GM12878 (cell line): Measurements from ENCODE around the gene PSAT1.

Source experiments
- CTCF ChIP-seq, 3 experiments: IDR thresholded peaks in 2 of 3; conservative IDR thresholded peaks in 1 of 3; 2 replicates each; pipeline ENCODE4 v1.5.1; 2011; ENCODE audit warnings: low read depth in 3 of 3, low read length in 3 of 3, mild to moderate bottlenecking in 3 of 3, control low read depth in 2 of 3, moderate library complexity in 2 of 3, inconsistent platforms in 1 of 3, mixed read lengths in 1 of 3; ENCODE audit not compliant: control insufficient read depth in 2 of 3, insufficient read depth in 1 of 3; ENCODE audit errors: extremely low read depth in 1 of 3
- FOXK2 ChIP-seq: fragments of 450-650 bp; IDR thresholded peaks from 2 replicates; pipeline ENCODE4 v1.6.1; 2017; ENCODE audit warnings: mild to moderate bottlenecking, moderate library complexity
- NFYA ChIP-seq: IDR thresholded peaks from 2 replicates; pipeline ENCODE4 v1.6.1; 2011; ENCODE audit warnings: low read depth, mild to moderate bottlenecking, low read length, improper control_type of control experiment, borderline replicate concordance
- SP1 ChIP-seq: IDR thresholded peaks from one replicate; pipeline ENCODE4 v1.6.1; 2011; ENCODE audit warnings: low read depth, low read length
- SUZ12 ChIP-seq: fragments of 200-600 bp; sonication (generic); IDR thresholded peaks from one replicate; pipeline ENCODE4 v1.6.1; 2018; ENCODE audit warnings: antibody characterized with exemption, mild to moderate bottlenecking; ENCODE audit not compliant: unreplicated experiment
- TCF3 ChIP-seq: IDR thresholded peaks from 2 replicates; pipeline ENCODE4 v1.6.1; 2012; ENCODE audit warnings: low read depth, mild to moderate bottlenecking, low read length, borderline replicate concordance; ENCODE audit not compliant: insufficient read depth
- ZNF274 ChIP-seq: IDR thresholded peaks from one replicate; pipeline ENCODE4 v1.8.0; 2011; ENCODE audit not compliant: insufficient read length, insufficient read depth

GRCh38 chr9:78306222-78307076, 9.5 kb downstream of the PSAT1 start:
- no peak for TF ChIP-seq TCF3
- no peak for TF ChIP-seq NFYA
- no peak for TF ChIP-seq ZNF274
- TF ChIP-seq CTCF (IDR thresholded peaks at IDR 0.05 in 2 of 3, conservative IDR thresholded peaks at IDR 0.05 in 1 of 3; ENCODE audit: control insufficient read depth in 2 of 3, extremely low read depth in 1 of 3, insufficient read depth in 1 of 3, low read depth in 3 of 3, low read length in 3 of 3): no peak
- TF ChIP-seq SUZ12: no peak
- no peak for TF ChIP-seq FOXK2
- no peak for TF ChIP-seq SP1
